ENCODE results near the gene CATSPERB.

DNA sequence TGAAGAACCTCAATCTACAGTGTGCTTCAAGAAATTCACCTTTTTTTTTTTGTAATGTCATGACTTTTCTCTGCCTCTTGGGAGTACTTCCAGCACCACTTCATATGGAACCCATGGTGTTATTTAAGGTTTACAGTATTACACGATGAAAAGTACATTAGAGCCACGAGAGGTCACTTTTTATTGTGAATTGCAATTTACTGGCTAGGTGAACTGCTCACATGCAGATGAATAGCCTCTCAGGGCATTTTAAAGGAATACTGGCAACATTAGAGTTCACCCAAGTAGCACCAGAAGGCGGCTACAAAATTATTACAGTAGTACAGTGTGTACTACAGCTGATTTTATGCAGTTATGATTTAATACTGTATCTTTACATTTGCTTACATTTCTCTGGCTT, 122.7 kb downstream of the CATSPERB start:
- no peak for TF ChIP-seq EZH2phosphoT487 (IDR thresholded peaks at IDR 0.05; ENCODE audit: low read depth)
- TF ChIP-seq, protein P1, sequence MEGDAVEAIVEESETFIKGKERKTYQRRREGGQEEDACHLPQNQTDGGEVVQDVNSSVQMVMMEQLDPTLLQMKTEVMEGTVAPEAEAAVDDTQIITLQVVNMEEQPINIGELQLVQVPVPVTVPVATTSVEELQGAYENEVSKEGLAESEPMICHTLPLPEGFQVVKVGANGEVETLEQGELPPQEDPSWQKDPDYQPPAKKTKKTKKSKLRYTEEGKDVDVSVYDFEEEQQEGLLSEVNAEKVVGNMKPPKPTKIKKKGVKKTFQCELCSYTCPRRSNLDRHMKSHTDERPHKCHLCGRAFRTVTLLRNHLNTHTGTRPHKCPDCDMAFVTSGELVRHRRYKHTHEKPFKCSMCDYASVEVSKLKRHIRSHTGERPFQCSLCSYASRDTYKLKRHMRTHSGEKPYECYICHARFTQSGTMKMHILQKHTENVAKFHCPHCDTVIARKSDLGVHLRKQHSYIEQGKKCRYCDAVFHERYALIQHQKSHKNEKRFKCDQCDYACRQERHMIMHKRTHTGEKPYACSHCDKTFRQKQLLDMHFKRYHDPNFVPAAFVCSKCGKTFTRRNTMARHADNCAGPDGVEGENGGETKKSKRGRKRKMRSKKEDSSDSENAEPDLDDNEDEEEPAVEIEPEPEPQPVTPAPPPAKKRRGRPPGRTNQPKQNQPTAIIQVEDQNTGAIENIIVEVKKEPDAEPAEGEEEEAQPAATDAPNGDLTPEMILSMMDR (IDR thresholded peaks at IDR 0.05; ENCODE audit: low read depth, low read length) = no peak

All from OCI-LY3 (cell line).